GM18507 (cell line): Measurements from ENCODE around the gene METTL13.

Experiments
- DNase-seq: peaks from one replicate; pipeline ENCODE4 v3.0.0; 2011; ENCODE audit warnings: low read depth; ENCODE audit not compliant: insufficient read length; ENCODE audit errors: extremely low spot score
- FAIRE-seq: peaks from 2 replicates; lab custom pipeline; 2011; peaks lifted over from hg19 to GRCh38; lab: Jason Lieb, UNC

METTL13 gene, protein sequence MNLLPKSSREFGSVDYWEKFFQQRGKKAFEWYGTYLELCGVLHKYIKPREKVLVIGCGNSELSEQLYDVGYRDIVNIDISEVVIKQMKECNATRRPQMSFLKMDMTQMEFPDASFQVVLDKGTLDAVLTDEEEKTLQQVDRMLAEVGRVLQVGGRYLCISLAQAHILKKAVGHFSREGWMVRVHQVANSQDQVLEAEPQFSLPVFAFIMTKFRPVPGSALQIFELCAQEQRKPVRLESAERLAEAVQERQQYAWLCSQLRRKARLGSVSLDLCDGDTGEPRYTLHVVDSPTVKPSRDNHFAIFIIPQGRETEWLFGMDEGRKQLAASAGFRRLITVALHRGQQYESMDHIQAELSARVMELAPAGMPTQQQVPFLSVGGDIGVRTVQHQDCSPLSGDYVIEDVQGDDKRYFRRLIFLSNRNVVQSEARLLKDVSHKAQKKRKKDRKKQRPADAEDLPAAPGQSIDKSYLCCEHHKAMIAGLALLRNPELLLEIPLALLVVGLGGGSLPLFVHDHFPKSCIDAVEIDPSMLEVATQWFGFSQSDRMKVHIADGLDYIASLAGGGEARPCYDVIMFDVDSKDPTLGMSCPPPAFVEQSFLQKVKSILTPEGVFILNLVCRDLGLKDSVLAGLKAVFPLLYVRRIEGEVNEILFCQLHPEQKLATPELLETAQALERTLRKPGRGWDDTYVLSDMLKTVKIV

DNA sequence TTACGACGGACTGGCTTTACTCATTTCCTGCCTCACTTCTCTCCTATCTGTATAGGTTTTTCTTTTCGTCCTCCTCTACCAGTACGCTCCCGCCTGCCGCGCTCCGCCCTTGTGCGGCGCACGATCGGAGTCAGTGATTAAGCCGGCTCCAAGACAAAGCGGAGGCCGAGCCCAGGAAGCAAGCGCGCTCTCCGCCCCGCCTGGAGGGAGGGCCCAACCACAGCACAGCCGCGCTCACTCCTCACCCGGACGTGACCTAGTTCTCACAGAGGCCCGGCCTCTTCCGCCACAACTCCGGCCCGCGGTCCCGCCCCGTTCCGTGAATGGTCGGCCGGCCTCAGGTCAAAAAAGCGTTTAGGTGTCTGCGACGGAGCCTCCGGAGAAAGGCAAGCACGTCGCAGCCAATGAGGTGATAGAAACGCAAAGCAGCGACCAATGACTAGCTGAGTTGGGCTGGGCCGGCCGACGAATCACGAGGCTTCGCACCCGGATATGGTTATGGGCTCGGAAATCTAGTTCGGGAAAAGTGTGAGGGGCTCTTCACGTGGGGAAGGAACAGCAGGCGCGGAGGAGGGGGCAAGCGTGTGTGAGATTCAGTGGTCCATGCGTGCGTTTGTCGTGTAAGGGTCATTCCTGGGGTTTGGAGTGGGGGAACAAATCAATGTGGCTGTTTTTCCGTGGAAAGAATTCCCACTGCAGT is at the start of gene METTL13:
TSS of gene METTL13 (plus strand) at position 485 of the 700 bp plus-strand sequence. CDS start 308 bp downstream, outside the sequence.
- FAIRE-seq, result peak; percentile 98
- DNase-seq, result peak; percentile 94

DNA sequence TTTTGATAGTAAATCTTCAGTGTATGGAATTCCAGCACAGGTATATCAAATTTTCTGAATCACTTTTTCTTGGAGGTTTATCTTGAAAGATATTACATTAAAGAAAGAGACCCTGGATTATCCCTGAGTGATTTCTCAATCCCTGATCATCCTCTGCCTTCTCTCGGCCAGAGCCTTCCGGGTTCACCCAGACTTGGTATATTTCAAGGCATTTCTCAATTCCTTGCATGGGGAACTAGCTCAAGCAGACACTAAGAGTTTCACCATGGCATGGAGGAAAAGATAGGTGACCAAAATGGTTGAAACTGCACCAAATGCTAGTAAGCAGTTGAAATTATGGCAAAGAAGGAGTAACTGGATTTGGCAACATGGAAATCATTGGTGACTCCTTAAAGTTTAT is 45.3 kb upstream of the METTL13 start:
- no peak for DNase-seq
- FAIRE-seq, result no peak

DNA sequence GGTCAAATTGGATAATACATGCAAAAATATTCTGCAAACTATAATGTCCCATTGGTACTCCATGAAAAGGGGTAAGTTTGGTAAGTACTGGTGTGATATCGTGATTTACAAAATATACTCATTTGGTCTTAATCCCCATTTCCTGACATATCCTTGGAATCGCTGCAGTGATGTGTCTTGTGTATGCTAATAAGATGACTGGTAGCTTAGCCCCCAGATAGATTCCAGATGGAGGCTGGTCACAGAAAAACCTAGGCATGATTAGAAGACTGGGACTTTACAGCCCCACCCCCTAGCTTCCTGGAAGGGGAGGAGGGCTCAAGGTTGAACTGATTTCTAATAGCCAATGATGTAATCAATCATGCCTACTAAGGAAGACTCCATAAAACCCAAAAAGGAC is 42.5 kb upstream of the METTL13 start:
- DNase-seq, result no peak
- FAIRE-seq, result no peak

DNA sequence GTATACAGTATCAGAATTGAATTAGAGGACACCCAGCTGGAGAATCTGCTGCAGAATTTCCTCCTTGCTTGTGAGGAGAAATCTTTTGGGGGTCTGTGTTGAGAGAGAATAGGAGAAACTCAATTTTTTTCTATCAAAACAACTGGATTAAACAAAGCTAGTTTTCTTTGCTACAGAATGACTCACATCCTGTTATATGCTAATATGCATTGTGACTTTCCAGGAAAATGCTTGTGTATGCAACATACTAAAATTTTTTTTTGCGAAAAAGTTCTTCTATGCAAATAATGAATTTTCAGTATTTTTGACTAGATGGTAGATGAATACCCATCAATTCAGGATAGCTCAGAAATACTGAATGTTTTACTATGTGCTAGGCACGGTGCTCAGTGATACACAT is 41.8 kb upstream of the METTL13 start:
- FAIRE-seq (no peak), DNase-seq (no peak)

DNA sequence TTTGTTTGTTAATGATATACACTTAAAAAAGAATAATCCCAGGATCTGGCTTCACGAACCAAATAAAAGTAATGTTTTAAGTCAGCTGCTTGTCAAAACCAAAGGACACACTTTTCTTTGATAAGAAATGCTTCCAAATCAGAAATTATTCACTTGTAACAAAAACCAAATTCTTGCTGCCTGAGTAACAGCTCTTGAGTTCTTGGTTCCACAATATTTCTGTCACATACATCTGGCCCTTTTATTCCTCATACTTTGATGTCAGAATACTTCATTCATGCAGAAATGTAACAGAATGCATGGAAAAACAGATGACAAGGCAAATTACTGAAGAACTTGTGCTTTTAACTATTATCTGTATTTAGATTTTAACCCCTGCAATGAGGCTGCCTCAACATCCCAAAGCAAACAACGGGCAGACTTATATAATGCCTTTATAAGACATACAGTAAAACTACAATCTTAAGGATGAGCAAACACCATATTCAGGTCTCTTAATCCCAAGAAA is 41.0 kb upstream of the METTL13 start:
- DNase-seq, result no peak
- no peak for FAIRE-seq

DNA sequence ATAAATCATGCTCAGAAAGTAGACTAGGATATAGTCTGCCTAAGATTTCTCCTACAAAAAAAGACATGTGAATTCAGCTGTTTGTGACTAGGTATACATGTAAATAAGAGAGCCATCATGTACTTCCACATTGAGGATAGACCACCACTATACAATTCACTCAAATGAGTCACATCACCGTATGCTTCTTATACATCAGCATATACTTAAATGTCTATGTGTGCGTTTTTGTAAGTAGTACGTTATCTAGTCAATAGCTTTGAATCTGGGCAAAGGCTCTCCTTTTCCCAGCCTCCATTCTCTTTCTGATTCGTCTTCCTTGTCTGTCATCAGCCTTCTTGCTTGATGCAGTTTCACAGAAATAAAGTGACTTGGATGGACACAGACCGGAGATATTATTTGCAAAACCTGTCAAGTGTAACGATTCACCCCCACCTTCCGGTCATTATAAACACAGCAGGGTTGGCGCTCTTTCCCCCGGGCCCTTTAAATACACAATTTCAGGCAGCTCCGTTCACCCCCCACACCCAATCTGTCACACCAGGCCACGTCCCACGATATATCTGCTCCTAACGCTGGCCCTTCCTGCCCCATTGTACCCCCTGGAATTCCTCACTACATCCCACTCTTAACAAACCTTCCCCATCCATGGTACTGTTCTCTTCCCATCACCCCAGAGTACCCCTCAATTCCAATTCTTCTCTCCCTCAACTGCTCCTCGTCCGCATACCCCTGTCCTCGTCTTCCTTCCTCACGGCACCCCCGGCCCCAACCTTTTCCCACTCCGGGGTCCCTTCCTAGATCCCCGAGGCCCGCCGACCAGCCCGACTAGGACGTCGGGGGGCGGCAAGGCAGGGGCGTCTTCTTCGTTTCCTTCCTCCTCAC is 40.2 kb upstream of the METTL13 start:
- peak; percentile 83 for FAIRE-seq
- DNase-seq, result no peak

DNA sequence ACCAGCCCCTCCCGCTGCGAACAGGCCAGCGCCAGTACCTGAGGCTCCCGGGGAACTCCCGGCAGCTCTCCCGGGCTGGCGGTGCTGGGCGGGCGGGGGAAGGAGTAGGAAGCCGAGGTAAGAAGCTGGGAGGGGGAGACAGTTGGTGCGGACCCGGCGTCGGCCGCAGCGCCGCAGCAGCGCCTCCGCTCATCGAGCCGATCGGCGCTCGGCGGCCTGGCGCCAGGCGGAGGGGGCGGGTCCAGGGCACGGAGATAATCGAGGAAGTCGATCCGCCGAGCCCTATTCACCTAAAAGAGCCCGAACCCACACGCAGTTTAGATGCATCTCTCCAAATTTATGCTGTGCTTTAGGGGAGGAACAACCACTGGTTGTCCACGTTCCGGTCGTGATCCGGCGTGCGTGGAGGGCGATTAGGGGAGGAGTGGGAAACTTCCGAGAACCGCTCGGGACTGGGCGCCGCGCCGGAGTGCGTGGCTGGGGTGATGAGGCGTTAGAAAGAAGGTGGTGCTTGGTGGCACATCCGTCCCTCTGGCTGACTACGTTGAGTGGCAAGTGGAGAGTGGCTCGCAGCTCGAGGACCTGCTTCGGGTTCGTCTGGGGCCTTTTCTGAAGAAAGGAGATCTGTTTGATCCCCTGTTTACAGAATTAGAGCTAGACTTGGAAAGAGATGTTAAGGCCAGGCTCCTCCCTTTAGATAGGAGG is 39.4 kb upstream of the METTL13 start, which contains the start of gene VAMP4:
TSS of gene VAMP4 (minus strand) at position 194 of the 705 bp plus-strand sequence. CDS start 3,651 bp downstream, outside the sequence.
- peak; percentile 82 for FAIRE-seq

DNA sequence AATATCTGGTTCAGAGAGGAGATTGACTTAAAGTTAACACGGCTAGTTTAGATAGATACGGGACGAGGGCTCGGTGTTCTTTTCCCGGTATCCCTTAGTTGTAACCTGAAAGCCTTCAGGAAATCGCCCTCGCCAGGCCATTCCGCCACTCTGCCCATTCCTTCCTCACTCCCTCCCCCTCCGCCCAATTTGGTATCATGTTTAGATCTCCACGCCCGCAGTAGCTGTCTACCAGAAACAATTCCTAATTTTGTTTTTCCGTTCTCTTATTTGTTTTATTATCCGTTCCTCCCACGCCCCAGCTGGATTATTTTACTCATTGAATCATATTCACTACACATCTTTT is 38.9 kb upstream of the METTL13 start:
- DNase-seq, result no peak
- FAIRE-seq, result no peak

More for the DNA sequence above, 39.4 kb upstream of the METTL13 start, which contains the start of gene VAMP4:
- peak; percentile 73 for DNase-seq

DNA sequence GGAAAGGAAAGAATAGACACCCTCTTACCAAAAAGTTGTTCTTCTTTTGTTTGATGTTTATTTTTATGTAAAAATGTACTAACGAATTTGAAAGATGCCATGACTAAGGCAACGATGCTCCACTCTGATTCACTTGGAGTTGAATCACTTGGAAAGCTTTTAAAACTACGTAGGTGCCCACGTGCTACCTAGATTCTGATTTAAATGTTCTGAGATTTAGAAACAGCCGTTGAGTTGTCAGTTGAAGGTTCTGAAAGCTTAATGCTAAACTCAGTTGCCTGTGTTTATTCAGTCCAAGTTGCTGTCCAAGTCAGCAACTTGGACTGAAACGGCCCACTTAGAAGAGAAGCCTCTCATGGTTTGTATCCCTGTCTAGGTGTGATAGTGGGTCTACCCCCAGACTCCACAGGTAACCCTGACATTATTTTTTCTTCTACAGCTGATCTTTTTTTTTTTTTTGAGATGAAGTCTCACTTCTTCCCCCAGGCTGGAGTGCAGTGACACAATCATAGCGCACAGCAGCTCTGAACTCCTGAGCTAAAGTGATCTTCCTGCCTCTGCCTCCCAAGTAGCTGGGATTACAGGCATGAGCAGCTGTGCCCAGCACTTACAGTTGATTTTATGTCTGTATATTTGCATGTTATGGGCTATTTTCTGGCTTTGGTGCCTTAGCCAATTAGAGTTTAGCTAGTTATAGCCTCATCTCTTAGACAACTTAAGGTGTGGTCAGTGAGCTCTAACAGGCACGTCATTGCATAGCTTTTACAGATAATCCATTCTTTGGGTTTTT is 38.2 kb upstream of the METTL13 start:
- DNase-seq (no peak), FAIRE-seq (no peak)

DNA sequence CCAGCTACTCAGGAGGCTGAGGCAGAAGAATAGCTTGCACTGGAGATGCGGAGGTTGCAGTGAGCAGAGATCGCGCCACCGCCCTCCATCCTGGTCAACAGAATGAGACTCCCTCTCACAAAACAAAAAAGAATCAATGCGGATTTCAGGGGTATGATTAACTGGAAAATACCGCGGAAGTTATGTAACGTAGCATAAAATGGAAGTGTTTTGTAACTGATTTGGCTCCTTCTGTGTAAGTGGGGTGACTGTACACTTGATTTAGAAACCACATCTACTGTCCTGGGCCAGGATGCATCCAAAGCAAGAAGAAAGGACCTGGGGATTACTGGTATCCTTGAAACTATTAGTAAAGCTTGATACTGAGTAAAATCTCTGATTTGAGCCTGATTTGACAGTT is 36.5 kb upstream of the METTL13 start:
- no peak for FAIRE-seq

DNA sequence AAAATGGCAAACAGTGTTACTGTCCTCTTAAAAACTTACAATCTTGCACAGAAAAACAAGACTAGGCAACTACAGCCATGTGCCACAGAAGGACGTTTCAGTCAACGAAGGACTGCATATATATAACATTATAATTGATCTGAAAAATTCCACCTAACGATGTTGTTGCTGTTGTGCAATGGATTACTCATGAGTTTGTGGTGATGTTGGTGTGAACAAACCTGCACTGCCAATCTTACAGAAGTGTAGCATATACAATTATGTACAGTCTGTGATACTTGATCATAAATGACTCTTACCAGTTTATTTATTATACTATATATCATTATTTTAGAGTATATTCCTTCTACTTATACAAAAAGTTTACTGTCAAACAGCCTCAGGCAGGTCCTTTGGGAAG is 32.8 kb upstream of the METTL13 start:
- DNase-seq, result no peak
- FAIRE-seq, result no peak

More for the DNA sequence above, 36.5 kb upstream of the METTL13 start:
- DNase-seq, result no peak

DNA sequence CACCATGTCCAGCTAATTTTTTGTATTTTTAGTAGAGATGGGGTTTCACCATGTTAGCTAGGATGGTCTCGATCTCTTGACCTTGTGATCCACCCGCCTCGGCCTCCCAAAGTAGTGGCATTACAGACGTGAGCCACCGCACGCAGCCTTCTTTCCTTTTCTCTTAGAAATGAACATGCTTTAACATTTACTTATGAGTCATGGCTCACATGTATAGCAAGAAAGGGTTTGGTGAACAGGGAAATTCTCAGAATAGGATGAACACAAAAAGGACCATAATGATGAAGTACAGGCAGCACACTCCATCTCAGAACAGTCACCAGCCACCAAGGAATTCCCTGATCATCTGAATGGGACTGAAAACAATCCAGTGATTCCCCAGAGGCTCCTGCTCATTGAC is 30.2 kb upstream of the METTL13 start:
- FAIRE-seq (no peak), DNase-seq (no peak)

DNA sequence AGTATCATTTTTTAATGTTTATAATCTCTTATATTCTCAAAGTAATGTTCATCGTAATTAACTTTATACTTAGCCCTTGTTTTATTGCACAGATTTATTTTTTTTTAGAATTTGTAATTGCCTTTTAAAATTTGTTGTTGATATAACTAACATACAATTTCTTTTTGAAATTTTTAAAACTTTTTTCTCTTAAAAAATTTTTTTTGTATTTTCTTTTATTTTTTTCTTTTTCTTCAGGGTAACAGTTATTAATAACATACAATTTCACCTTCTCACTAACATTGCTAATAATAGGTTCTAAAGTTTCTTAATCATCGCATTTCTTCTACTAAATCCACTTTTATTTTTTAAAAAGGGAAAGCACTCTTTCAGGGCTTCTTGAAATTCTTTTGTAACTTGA is 28.3 kb upstream of the METTL13 start:
- DNase-seq (no peak), FAIRE-seq (no peak)

DNA sequence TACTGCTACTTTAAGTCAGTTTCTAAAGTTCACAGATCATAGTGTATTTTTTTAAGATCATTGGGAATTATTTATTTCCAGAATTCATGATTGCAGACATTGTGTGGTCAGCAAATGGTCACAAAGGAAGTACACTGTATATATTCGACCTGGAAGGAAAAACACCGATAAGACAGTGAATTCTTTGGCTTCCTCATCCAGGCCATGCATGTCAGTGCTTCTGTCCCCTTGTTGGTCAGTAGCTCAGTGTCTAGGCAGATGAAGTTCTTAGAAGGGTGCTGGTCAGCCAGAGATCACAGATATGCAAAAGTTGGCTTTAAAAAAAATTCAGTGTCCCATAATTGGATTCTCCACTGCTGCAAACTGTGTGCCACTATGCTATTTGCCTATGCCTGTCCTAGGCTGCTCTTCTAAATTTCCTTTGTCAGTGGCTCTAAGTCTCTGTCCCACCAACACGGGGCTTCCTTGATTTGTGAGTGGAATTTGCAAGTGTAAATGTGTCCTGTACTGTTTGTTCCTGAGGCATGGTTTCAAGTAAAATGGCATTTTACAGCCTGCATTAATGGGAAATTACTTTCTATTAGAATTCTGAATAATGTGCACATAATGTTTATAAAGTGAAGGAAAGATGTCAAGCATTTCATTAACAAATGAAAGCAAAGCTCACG is 27.6 kb upstream of the METTL13 start:
- DNase-seq (no peak), FAIRE-seq (no peak)

DNA sequence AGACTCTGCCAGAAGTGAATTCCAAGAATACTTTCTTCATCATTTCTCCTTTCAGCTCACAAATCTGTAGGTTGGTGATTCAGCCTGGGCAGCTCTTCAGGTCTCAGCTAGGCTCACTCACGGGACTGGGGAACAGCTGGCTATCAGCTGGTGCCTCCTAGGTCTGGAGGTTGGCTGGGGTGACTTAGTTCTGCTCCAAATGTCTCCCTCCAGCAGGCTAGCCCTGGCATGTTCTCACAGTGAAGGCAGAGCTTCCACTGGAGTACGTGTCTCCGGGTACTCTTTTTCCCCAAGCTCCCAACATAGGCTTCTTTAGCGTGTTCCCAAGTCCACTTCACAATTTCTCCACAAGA is 27.1 kb upstream of the METTL13 start:
- no peak for FAIRE-seq
- DNase-seq, result no peak

DNA sequence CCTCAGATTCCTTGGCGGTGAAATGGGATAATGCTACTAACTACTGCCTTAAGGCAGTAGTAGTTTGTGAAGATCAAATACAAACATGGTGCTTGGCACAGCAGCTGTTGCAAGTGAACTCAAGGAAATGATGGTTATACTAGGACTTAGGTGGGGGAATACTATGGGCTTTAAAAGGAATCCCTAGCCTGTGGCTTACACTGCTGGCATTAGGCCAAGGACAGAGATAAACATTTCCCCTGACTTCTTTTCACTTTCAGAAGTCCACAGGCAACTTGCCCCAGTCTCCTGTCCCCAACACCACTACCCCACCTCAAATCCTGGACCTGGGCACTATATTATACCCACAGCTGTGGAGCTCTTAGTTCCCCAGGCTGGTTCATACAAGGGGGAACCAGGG is 26.5 kb upstream of the METTL13 start:
- FAIRE-seq, result no peak
- DNase-seq, result no peak

DNA sequence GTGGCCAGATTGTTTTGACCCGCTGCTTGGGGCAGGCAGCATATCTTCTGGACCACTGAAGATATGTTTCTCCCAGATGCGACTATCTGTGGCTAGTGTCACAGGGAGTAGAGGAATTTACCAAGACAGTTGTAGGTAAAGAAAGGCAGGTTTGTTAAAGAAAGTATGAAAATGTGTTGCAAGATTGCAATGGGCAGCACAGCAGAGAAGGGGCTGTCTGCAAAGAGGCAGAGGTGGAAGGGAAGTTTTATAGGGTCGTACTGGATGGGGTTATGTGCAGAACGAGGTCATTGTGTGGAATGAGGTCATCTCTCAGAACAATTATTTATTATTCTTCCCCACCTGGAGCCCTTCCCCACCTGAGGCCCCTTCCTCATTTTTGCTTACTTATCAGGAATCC is 24.6 kb upstream of the METTL13 start:
- FAIRE-seq (no peak), DNase-seq (no peak)
